ENCODE measurements around the gene MBD6. TPM values are rescaled to one million over a fixed set of nuclear protein-coding genes. Genes with fewer than 3 reads are reported as not detected.

Gene MBD6
- total RNA-seq, 1 donor, result 6.9 TPM

DNA sequence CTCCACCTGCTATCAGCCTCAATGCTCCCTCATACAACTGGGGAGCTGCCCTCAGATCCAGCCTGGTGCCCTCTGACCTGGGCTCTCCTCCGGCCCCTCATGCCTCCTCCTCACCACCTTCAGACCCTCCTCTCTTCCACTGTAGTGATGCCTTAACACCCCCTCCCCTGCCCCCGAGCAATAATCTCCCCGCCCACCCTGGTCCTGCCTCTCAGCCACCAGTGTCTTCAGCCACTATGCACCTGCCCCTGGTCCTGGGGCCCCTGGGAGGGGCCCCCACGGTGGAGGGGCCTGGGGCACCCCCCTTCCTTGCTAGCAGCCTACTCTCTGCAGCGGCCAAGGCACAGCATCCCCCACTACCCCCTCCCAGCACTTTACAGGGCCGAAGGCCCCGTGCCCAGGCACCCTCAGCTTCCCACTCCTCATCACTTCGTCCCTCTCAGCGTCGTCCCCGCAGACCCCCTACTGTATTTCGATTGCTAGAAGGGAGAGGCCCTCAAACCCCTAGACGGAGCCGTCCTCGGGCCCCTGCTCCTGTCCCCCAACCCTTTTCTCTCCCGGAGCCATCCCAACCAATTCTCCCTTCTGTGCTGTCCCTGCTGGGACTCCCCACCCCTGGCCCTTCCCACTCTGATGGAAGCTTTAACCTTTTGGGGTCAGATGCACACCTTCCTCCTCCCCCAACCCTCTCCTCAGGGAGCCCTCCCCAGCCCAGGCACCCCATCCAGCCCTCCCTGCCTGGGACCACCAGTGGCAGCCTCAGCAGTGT, 3.2 kb downstream of the MBD6 start:
- DNase-seq (ENCODE audit: low read depth), result no peak
- TF ChIP-seq, protein P1, sequence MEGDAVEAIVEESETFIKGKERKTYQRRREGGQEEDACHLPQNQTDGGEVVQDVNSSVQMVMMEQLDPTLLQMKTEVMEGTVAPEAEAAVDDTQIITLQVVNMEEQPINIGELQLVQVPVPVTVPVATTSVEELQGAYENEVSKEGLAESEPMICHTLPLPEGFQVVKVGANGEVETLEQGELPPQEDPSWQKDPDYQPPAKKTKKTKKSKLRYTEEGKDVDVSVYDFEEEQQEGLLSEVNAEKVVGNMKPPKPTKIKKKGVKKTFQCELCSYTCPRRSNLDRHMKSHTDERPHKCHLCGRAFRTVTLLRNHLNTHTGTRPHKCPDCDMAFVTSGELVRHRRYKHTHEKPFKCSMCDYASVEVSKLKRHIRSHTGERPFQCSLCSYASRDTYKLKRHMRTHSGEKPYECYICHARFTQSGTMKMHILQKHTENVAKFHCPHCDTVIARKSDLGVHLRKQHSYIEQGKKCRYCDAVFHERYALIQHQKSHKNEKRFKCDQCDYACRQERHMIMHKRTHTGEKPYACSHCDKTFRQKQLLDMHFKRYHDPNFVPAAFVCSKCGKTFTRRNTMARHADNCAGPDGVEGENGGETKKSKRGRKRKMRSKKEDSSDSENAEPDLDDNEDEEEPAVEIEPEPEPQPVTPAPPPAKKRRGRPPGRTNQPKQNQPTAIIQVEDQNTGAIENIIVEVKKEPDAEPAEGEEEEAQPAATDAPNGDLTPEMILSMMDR (IDR thresholded peaks at IDR 0.05; ENCODE audit: insufficient read depth, low read depth, low read length), result no peak
- H3K4me3 ChIP-seq (ENCODE audit: low read depth, low read length), result no peak overlapping the region

DNA sequence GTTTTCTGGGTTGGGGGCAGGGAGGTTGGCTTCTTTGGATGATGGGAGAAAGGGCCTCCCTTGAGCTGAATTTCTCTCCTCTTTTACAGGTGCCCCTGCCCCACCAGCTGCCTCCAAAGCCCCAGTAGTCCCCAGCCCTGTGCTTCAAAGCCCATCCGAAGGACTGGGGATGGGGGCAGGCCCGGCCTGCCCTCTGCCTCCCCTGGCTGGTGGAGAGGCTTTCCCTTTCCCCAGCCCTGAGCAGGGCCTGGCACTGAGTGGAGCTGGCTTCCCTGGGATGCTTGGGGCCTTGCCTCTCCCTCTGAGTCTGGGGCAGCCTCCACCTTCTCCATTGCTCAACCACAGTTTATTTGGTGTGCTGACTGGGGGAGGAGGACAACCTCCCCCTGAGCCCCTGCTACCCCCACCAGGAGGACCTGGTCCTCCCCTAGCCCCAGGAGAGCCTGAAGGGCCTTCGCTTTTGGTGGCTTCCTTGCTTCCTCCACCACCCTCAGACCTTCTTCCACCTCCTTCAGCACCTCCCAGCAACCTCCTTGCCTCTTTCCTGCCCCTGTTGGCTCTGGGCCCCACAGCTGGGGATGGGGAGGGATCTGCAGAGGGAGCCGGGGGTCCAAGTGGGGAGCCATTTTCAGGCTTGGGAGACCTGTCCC, 4.0 kb downstream of the MBD6 start:
- no peak overlapping the region for H3K4me3 ChIP-seq (ENCODE audit: low read depth, low read length)
- no peak for DNase-seq (ENCODE audit: low read depth)
- TF ChIP-seq, protein P1 (IDR thresholded peaks at IDR 0.05; ENCODE audit: insufficient read depth, low read depth, low read length), result no peak

DNA sequence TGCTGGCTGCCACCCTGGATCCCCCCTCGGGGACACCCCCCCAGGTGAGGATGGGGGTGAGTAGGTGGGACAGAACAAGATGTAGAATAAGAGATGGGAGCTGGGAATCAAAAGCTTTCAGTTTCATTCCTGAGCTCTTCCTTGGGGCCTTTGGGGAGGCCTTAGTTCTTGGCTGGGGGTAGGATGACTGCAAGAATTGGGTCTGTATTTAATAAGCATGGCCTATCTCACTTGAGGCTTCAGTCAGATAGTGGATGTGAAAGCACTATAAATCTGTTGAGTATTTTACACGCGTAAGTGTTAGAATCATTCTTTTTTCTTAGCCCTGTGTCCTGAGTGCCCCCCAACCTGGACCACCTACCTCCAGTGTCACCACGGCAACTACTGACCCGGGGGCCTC, 4.6 kb downstream of the MBD6 start:
- DNase-seq (ENCODE audit: low read depth), result no peak
- TF ChIP-seq, protein P1 (IDR thresholded peaks at IDR 0.05; ENCODE audit: insufficient read depth, low read depth, low read length), result no peak
- no peak overlapping the region for H3K4me3 ChIP-seq (ENCODE audit: low read depth, low read length)

DNA sequence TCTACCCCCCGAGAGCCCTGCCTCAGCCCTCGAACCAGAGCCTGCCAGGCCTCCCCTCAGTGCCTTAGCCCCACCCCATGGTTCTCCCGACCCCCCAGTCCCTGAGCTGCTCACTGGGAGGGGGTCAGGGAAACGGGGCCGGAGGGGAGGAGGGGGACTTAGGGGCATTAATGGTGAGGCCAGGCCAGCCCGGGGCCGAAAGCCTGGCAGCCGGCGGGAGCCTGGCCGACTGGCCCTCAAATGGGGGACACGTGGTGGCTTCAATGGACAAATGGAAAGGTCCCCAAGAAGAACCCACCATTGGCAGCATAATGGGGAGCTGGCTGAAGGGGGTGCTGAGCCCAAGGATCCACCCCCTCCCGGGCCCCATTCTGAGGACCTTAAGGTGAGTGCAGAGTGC, 5.6 kb downstream of the MBD6 start:
- no peak for DNase-seq (ENCODE audit: low read depth)
- TF ChIP-seq, protein P1 (IDR thresholded peaks at IDR 0.05; ENCODE audit: insufficient read depth, low read depth, low read length), result no peak
- H3K4me3 ChIP-seq (ENCODE audit: low read depth, low read length), result no peak overlapping the region

DNA sequence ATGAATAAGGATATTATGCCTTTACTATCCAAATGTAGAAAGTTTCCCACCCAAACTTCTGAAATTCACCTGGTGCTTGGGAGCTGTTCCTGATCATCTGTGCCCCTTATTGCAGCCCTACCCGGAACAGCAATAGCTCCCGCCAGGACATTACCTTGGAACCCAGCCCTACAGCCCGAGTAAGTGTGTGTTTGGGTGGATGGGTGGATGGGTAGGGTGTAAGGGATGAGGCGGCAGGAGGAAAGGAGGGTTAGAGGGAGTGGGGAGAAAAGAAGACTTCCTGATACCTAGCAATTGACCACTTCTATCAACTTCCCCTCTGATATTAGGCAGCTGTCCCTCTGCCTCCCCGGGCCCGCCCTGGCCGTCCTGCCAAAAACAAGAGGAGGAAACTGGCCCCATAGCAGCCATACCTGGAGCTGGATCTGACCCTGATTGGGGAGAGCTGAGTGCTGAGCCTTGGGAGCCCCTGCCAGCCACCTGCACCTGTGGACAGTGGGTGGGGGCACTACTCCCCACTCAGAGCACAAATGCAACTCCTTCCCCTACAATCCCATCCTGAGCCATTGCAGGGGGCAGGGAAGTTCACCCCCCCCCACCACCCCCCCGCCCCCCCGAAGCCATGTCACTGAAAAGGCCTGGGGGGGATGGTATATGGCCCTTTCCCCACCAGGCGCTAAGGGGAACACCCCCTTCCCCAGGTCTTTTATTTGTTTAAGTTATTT, 6.4 kb downstream of the MBD6 start:
- no peak for DNase-seq (ENCODE audit: low read depth)
- TF ChIP-seq, protein P1 (IDR thresholded peaks at IDR 0.05; ENCODE audit: insufficient read depth, low read depth, low read length), result no peak
- no peak overlapping the region for H3K4me3 ChIP-seq (ENCODE audit: low read depth, low read length)

DNA sequence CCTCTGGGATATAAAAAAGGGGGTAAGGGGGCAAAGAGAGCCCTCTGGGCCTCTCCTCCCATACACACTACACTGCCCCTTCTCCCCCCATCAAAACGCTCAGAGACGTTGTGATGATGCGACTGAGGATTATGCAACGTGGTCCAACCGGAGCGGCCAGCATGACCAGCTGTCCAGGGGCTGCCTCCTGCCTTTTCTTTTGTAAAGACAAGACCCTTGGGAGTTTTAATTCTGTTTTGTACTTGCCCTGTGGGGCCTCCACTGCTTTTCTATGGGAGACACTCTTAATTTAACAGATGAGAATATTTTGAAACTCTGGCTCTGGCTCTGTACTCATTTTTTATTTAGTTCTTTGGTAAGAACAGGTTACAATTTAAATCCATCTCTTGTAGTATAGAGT, 7.2 kb downstream of the MBD6 start:
- DNase-seq (ENCODE audit: low read depth), result no peak
- TF ChIP-seq, protein P1 (IDR thresholded peaks at IDR 0.05; ENCODE audit: insufficient read depth, low read depth, low read length), result no peak
- no peak overlapping the region for H3K4me3 ChIP-seq (ENCODE audit: low read depth, low read length)
